ENCODE data around the gene CIDEA. TPM values are rescaled to one million over a fixed set of nuclear protein-coding genes. Genes with fewer than 3 reads are reported as not detected.
"Not testable (repeated sequence)": the region's sequence is repeated elsewhere in the genome, so short reads cannot be mapped to it uniquely, and the experiment has no call there.

Gene CIDEA
- total and polyA plus RNA-seq, 2 donors from 2014 or later, result not detected

DNA sequence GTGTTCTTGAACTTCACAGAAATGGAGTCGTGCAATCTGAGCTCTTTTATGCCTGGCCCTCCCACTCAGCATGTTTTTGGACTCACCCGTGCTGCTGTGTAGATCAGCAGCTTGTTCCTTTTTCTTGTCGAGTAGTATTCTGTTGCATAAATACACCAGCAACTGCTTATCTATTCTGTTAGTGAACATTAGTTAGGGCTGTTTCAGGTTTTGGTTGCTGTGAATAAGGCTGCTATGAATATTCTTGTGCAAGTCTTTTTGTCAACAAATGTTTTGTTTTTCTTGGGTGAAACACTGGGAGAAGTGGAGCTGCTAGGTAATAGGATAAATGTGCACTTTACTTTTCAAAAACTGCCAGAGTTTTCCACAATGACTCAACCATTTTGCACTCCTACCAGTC is 15.3 kb upstream of the CIDEA start:
- H3K4me3 ChIP-seq (ENCODE audit: low read length in 3 of 3), result no peak overlapping the region
- H3K9me3 ChIP-seq (ENCODE audit: control insufficient read depth in 2 of 3, insufficient read depth in 1 of 3, low read length in 3 of 3), result no peaks in the 10 kb centered on the region
- no peak for FAIRE-seq
- no peak overlapping the region for H3K9ac ChIP-seq (ENCODE audit: low read length in 3 of 3)
- H3K36me3 ChIP-seq (ENCODE audit: control insufficient read depth in 2 of 3, insufficient read depth in 3 of 3, low read length in 3 of 3), result no peaks in the 10 kb centered on the region
- no peak overlapping the region for H3K27ac ChIP-seq (ENCODE audit: low read depth in 2 of 2, low read length in 2 of 2)
- no peak for DNase-seq
- peaks cover 0 to 2% (median 0%) of the 10 kb centered on the region in 3 donors for H3K4me1 ChIP-seq (ENCODE audit: control insufficient read depth in 2 of 3, insufficient read depth in 2 of 3, low read depth in 1 of 3, low read length in 3 of 3)
- TF ChIP-seq, protein P1, sequence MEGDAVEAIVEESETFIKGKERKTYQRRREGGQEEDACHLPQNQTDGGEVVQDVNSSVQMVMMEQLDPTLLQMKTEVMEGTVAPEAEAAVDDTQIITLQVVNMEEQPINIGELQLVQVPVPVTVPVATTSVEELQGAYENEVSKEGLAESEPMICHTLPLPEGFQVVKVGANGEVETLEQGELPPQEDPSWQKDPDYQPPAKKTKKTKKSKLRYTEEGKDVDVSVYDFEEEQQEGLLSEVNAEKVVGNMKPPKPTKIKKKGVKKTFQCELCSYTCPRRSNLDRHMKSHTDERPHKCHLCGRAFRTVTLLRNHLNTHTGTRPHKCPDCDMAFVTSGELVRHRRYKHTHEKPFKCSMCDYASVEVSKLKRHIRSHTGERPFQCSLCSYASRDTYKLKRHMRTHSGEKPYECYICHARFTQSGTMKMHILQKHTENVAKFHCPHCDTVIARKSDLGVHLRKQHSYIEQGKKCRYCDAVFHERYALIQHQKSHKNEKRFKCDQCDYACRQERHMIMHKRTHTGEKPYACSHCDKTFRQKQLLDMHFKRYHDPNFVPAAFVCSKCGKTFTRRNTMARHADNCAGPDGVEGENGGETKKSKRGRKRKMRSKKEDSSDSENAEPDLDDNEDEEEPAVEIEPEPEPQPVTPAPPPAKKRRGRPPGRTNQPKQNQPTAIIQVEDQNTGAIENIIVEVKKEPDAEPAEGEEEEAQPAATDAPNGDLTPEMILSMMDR (IDR thresholded peaks at IDR 0.05; ENCODE audit: borderline replicate concordance, extremely low read depth, insufficient read depth), result no peak
- no peaks in the 10 kb centered on the region for H3K27me3 ChIP-seq (ENCODE audit: control insufficient read depth, insufficient read depth, low read length)
- intact Hi-C loops (cut with DNase I), result no loop called here

GRCh38 chr18:12239431-12239830 is 14.7 kb upstream of the CIDEA start:
- Histone ChIP-seq H3K27ac (ENCODE audit: low read depth in 2 of 2, low read length in 2 of 2) (no peak overlapping the region), H3K9me3 (ENCODE audit: control insufficient read depth in 2 of 3, insufficient read depth in 1 of 3, low read length in 3 of 3) (no peaks in the 10 kb centered on the region), H3K4me3 (ENCODE audit: low read length in 3 of 3) (no peak overlapping the region), H3K36me3 (ENCODE audit: control insufficient read depth in 2 of 3, insufficient read depth in 3 of 3, low read length in 3 of 3) (no peaks in the 10 kb centered on the region), H3K9ac (ENCODE audit: low read length in 3 of 3) (no peak overlapping the region), H3K4me1 (ENCODE audit: control insufficient read depth in 2 of 3, insufficient read depth in 2 of 3, low read depth in 1 of 3, low read length in 3 of 3) (peaks cover 0 to 2% (median 0%) of the 10 kb centered on the region in 3 donors), H3K27me3 (ENCODE audit: control insufficient read depth, insufficient read depth, low read length) (no peaks in the 10 kb centered on the region)
- TF ChIP-seq, protein P1 (IDR thresholded peaks at IDR 0.05; ENCODE audit: borderline replicate concordance, extremely low read depth, insufficient read depth), result no peak
- intact Hi-C loops (cut with DNase I), result no loop called here
- no peak for FAIRE-seq
- DNase-seq, result no peak

DNA sequence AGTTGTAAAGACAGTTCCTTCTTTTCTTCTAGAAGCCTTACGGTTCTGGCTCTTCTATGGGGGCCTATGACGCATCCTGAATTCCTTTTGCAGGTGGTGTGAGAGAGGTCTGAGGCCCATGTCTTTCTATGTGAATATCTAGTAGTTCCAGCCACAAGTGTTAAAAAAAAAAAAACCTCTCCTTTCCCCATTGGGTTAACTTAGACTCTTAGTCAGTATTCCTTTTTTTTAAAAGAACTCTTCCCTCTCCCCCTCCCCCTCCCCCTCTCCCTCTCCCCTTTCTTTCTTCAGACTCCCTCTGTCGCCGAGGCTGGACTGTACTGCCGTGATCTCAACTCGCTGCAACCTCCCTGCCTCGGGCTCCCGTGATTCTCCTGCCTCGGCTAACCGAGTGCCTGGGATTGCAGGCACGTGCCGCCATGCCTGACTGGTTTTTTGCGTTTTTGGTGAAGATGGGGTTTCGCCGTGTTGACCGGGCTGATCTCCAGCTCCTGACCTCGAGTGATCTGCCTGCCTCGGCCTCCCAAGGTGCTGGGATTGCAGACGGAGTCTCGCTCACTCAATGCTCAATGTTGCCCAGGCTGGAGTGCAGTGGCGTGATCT is 11.4 kb upstream of the CIDEA start:
- Histone ChIP-seq H3K4me3 (ENCODE audit: low read length in 3 of 3) (no peak overlapping the region), H3K27ac (ENCODE audit: low read depth in 2 of 2, low read length in 2 of 2) (no peak overlapping the region), H3K36me3 (ENCODE audit: control insufficient read depth in 2 of 3, insufficient read depth in 3 of 3, low read length in 3 of 3) (no peaks in the 10 kb centered on the region), H3K9me3 (ENCODE audit: control insufficient read depth in 2 of 3, insufficient read depth in 1 of 3, low read length in 3 of 3) (no peaks in the 10 kb centered on the region), H3K27me3 (ENCODE audit: control insufficient read depth, insufficient read depth, low read length) (no peaks in the 10 kb centered on the region), H3K4me1 (ENCODE audit: control insufficient read depth in 2 of 3, insufficient read depth in 2 of 3, low read depth in 1 of 3, low read length in 3 of 3) (no peaks in the 10 kb centered on the region), H3K9ac (ENCODE audit: low read length in 3 of 3) (no peak overlapping the region)
- DNase-seq (no peak), FAIRE-seq (no peak)
- intact Hi-C loops (cut with DNase I), result no loop called here
- TF ChIP-seq, protein P1 (IDR thresholded peaks at IDR 0.05; ENCODE audit: borderline replicate concordance, extremely low read depth, insufficient read depth), result no peak

DNA sequence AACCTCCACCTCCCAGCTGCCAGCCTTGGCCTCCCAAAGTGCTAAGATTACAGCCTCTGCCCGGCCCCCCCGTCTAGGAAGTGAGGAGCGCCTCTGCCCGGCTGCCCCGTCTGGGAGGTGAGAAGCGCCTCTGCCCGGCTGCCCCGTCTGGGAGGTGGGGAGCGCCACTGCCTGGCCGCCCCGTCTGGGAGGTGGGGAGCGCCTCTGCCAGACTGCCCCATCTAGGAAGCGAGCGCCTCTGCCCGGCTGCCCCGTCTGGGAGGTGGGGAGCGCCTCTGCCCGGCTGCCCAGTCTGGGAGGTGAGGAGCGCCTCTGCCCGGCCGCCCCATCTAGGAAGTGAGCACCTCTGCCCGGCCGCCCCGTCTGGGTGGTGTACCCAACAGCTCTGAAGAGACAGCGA is 10.9 kb upstream of the CIDEA start:
- H3K4me1 ChIP-seq (ENCODE audit: control insufficient read depth in 2 of 3, insufficient read depth in 2 of 3, low read depth in 1 of 3, low read length in 3 of 3); H3K9ac ChIP-seq (ENCODE audit: low read length in 3 of 3); intact Hi-C loops (cut with DNase I); H3K27me3 ChIP-seq (ENCODE audit: control insufficient read depth, insufficient read depth, low read length); H3K36me3 ChIP-seq (ENCODE audit: control insufficient read depth in 2 of 3, insufficient read depth in 3 of 3, low read length in 3 of 3); DNase-seq; H3K4me3 ChIP-seq (ENCODE audit: low read length in 3 of 3); FAIRE-seq; H3K9me3 ChIP-seq (ENCODE audit: control insufficient read depth in 2 of 3, insufficient read depth in 1 of 3, low read length in 3 of 3); H3K27ac ChIP-seq (ENCODE audit: low read depth in 2 of 2, low read length in 2 of 2): not testable (repeated sequence)
